WTC11 (cell line): ENCODE data around the gene CRIP1. TPM values are rescaled to one million over a fixed set of nuclear protein-coding genes. Genes with fewer than 3 reads are reported as not detected.

Experiments
- ATAC-seq: fragments of 200-7000 bp; cut with Tn5 transposase; 2 replicates; pipeline ENCODE4 v1.10.0; 2021; ENCODE audit warnings: mild to moderate bottlenecking, moderate library complexity
- CTCF ChIA-PET: fragments of 300-600 bp; sonication (Branson Sonifier 250); formaldehyde crosslinking; loops from one replicate; lab custom pipeline; 2021; ENCODE audit warnings: antibody characterized with exemption; lab: Charles Lee
- POLR2A ChIA-PET: fragments of 350-600 bp; sonication (Branson Sonifier 250); formaldehyde crosslinking; loops from one replicate; lab custom pipeline; 2021; ENCODE audit warnings: antibody characterized with exemption; lab: Charles Lee
- DNase-seq: peaks from one replicate; pipeline ENCODE4 v3.0.0; 2021; ENCODE audit warnings: low spot score
- H3K27ac Mint-ChIP-seq: 2 replicates; pipeline ENCODE4 v1.8.0; 2021; ENCODE audit warnings: mixed read lengths
- H3K27me3 Mint-ChIP-seq: 2 replicates; pipeline ENCODE4 v1.8.0; 2021; ENCODE audit warnings: low read depth, mild to moderate bottlenecking, moderate library complexity, mixed read lengths
- H3K36me3 Mint-ChIP-seq: 2 replicates; pipeline ENCODE4 v1.8.0; 2021; ENCODE audit warnings: mixed read lengths
- H3K4me1 Mint-ChIP-seq: 2 replicates; pipeline ENCODE4 v1.8.0; 2022; ENCODE audit warnings: mixed read lengths
- H3K4me3 Mint-ChIP-seq: 2 replicates; pipeline ENCODE4 v1.8.0; 2021; ENCODE audit warnings: mild to moderate bottlenecking, moderate library complexity, mixed read lengths
- H3K9me3 Mint-ChIP-seq: 2 replicates; pipeline ENCODE4 v1.8.0; 2021; ENCODE audit warnings: mixed read lengths
- CTCF ChIP-seq: fragments of 200-600 bp; IDR thresholded peaks from 2 replicates; pipeline ENCODE4 v1.8.0; 2022; ENCODE audit warnings: antibody characterized with exemption
- ETV6 ChIP-seq: sonication (generic); formaldehyde crosslinking; IDR thresholded peaks from 2 replicates; pipeline ENCODE4 v1.8.1; 2022; ENCODE audit warnings: mild to moderate bottlenecking, missing genetic modification reagents
- FOXP4 ChIP-seq: sonication (generic); formaldehyde crosslinking; IDR thresholded peaks from 2 replicates; pipeline ENCODE4 v1.8.0; 2022; ENCODE audit warnings: mild to moderate bottlenecking, missing genetic modification reagents
- HMGXB4 ChIP-seq: sonication (generic); formaldehyde crosslinking; IDR thresholded peaks from 2 replicates; pipeline ENCODE4 v1.8.1; 2023; ENCODE audit warnings: mild to moderate bottlenecking, moderate library complexity, missing genetic modification reagents
- JAZF1 ChIP-seq: fragments of 250-450 bp; sonication (Bioruptor Pico); IDR thresholded peaks from 2 replicates; pipeline ENCODE4 v1.9.0; 2021; ENCODE audit warnings: moderate library complexity, mild to moderate bottlenecking, inconsistent platforms
- KAT7 ChIP-seq: sonication (generic); formaldehyde crosslinking; IDR thresholded peaks from 2 replicates; pipeline ENCODE4 v1.8.1; 2023; ENCODE audit warnings: missing genetic modification reagents, mild to moderate bottlenecking, borderline replicate concordance
- MAX ChIP-seq: sonication (generic); formaldehyde crosslinking; IDR thresholded peaks from 2 replicates; pipeline ENCODE4 v1.8.0; 2022; ENCODE audit warnings: mild to moderate bottlenecking, missing genetic modification reagents
- PRRX2 ChIP-seq: fragments of 250-450 bp; sonication (Bioruptor Pico); IDR thresholded peaks from 2 replicates; pipeline ENCODE4 v1.8.0; 2021; ENCODE audit warnings: mild to moderate bottlenecking
- TEAD4 ChIP-seq: sonication (generic); formaldehyde crosslinking; IDR thresholded peaks from 2 replicates; pipeline ENCODE4 v1.8.0; 2022; ENCODE audit warnings: mild to moderate bottlenecking, missing genetic modification reagents
- ZMAT4 ChIP-seq: fragments of 250-450 bp; sonication (Bioruptor Pico); IDR thresholded peaks from 2 replicates; pipeline ENCODE4 v1.9.0; 2021; ENCODE audit warnings: mild to moderate bottlenecking
- ZNF532 ChIP-seq: fragments of 250-450 bp; sonication (Bioruptor Pico); IDR thresholded peaks from 2 replicates; pipeline ENCODE4 v1.9.0; 2021; ENCODE audit warnings: mild to moderate bottlenecking, borderline replicate concordance
- total RNA-seq: library from RNA; stranded (reverse); gene quantifications from 3 replicates; pipeline ENCODE4 v1.2.3, GENCODE V29; 2021

CRIP1 gene
- total RNA-seq, 1 experiment from 2014 or later = 9.0 TPM

GRCh38 chr14:105526776-105527380 is 40.2 kb downstream of the CRIP1 start:
- Mint-ChIP-seq H3K4me3 (no peak overlapping the region; the same call in 1 of the 2 replicates), H3K36me3 (no peaks in the 10 kb centered on the region), H3K27ac (no peak overlapping the region), H3K27me3 (peaks cover 60% of the 10 kb centered on the region), H3K9me3 (peaks cover 5% of the 10 kb centered on the region), H3K4me1 (no peaks in the 10 kb centered on the region)
- no peak for TF ChIP-seq ZMAT4 (CRISPR knock-in tag)
- TF ChIP-seq PRRX2 (CRISPR knock-in tag) = no peak
- no peak for TF ChIP-seq CTCF
- TF ChIP-seq TEAD4 = no peak
- TF ChIP-seq HMGXB4 = no peak
- ATAC-seq (peak; percentile 7), DNase-seq (peak; percentile 25)
- ChIA-PET CTCF (interaction anchor here (1.4 kb wide), 1 partner anchor 35 kb away, joined by 3 read pairs; no protein-coding TSS in a partner anchor), POLR2A (no interaction called here)

GRCh38 chr14:105527381-105527825 is 40.7 kb downstream of the CRIP1 start:
- no peaks in the 10 kb centered on the region for H3K4me1 Mint-ChIP-seq

GRCh38 chr14:105527826-105528585 is 41.3 kb downstream of the CRIP1 start:
- CTCF ChIA-PET = interaction anchor here (0.6 to 1.3 kb wide), 15 partner anchors 8 to 659 kb away, joined by 3 to 11 read pairs (median 3); partner anchors contain the start of gene BTBD6
- Mint-ChIP-seq H3K36me3 (peaks cover 2% of the 10 kb centered on the region; the same call in 1 of the 2 replicates), H3K9me3 (peaks cover 7% of the 10 kb centered on the region), H3K4me3 (peak overlapping the region; percentile 35), H3K27ac (no peak overlapping the region), H3K4me1 (no peaks in the 10 kb centered on the region), H3K27me3 (peaks cover 54% of the 10 kb centered on the region)
- POLR2A ChIA-PET = no interaction called here
- peak; percentile 60 for ATAC-seq
- peak; percentile 75 for DNase-seq
- no peak for TF ChIP-seq JAZF1
- TF ChIP-seq MAX (CRISPR knock-in tag) = peak; percentile 72; the same call in 1 of the 2 replicates
- peak; percentile 49 for TF ChIP-seq CTCF
- TF ChIP-seq ETV6 = peak; percentile 39; the same call in 1 of the 2 replicates
- peak; percentile 83; the same call in 1 of the 2 replicates for TF ChIP-seq FOXP4 (CRISPR knock-in tag)
- no peak for TF ChIP-seq ZNF532
- peak; percentile 62; the same call in 1 of the 2 replicates for TF ChIP-seq HMGXB4

More at GRCh38 chr14:105527381-105527825, 40.7 kb downstream of the CRIP1 start:
- no peak for DNase-seq
- ChIA-PET CTCF (no interaction called here), POLR2A (no interaction called here)
- Mint-ChIP-seq H3K36me3 (no peaks in the 10 kb centered on the region), H3K27ac (no peak overlapping the region)
- TF ChIP-seq JAZF1 (no peak), KAT7 (CRISPR knock-in tag) (no peak)
- TF ChIP-seq, all 79 proteins: peak for 0
- Mint-ChIP-seq H3K27me3 (peaks cover 58% of the 10 kb centered on the region), H3K4me3 (no peak overlapping the region; the same call in 1 of the 2 replicates), H3K9me3 (peaks cover 5% of the 10 kb centered on the region)
- ATAC-seq = no peak
